ENCODE results near the gene SFSWAP. TPM values are rescaled to one million over a fixed set of nuclear protein-coding genes. Genes with fewer than 3 reads are reported as not detected.

The SFSWAP gene
- total RNA-seq, 4 donors from 2014 or later, result 29.9 to 64.7 (median 45.3) TPM

DNA sequence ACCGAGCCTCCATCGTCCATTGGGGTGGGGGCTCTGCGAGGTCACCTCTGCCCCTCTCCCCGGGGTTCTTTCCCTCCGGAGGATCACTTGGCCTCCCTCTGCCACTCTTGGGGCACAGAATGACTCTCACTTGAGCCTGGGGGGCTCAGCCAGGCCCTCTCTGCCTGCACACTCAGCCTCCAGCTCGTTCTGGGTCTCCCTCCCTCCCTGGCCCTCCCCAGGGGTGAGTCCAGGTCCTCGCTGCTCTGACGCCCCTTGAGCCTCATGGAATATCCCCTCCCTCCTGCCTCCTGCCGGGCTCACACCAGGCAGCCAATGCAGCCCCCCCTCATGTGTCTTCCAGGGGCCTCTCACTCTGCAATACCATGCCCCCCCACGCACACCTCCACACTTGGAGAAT, 17.7 kb upstream of the SFSWAP start:
- no peak for DNase-seq (ENCODE audit: low spot score)
- TF ChIP-seq, protein P1, sequence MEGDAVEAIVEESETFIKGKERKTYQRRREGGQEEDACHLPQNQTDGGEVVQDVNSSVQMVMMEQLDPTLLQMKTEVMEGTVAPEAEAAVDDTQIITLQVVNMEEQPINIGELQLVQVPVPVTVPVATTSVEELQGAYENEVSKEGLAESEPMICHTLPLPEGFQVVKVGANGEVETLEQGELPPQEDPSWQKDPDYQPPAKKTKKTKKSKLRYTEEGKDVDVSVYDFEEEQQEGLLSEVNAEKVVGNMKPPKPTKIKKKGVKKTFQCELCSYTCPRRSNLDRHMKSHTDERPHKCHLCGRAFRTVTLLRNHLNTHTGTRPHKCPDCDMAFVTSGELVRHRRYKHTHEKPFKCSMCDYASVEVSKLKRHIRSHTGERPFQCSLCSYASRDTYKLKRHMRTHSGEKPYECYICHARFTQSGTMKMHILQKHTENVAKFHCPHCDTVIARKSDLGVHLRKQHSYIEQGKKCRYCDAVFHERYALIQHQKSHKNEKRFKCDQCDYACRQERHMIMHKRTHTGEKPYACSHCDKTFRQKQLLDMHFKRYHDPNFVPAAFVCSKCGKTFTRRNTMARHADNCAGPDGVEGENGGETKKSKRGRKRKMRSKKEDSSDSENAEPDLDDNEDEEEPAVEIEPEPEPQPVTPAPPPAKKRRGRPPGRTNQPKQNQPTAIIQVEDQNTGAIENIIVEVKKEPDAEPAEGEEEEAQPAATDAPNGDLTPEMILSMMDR (IDR thresholded peaks at IDR 0.05), result no peak
- ATAC-seq (ENCODE audit: low FRiP score), result no peak

DNA sequence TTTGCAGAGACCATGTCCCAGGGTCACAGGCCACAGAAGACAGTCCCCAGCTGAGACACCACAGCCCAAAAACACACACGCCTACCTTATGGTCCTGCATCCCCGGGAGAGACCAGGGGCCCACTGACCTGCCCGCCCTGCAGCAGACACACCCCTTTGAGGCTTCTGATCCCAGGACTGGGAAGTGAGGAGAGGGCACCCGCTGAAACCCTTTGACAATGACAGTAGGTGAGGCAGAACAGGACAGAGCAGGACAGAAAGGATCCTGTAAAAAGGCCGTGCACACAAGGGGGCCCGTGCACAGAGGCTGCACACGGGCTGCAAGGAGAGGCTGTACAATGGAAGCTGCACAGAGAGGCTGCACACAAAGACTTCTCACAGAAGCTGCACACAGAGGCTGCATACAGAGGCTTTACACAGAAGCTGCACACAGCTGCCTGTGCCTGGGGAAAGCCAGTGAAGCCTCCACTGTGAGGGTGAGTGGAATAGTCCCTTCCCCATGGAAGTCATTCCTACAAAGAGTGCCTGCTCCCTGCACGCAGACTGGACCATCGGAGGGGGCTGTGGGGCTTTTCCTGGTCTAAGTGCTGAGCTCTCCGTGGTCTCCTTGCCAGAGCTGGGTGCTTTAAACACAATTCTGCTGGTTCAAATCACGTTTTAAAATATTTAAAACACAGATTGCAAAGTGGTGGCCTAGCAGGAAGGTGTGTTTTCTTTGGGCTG, 16.6 kb upstream of the SFSWAP start:
- DNase-seq (ENCODE audit: low spot score), result no peak
- ATAC-seq (ENCODE audit: low FRiP score), result no peak
- TF ChIP-seq, protein P1 (IDR thresholded peaks at IDR 0.05), result no peak

DNA sequence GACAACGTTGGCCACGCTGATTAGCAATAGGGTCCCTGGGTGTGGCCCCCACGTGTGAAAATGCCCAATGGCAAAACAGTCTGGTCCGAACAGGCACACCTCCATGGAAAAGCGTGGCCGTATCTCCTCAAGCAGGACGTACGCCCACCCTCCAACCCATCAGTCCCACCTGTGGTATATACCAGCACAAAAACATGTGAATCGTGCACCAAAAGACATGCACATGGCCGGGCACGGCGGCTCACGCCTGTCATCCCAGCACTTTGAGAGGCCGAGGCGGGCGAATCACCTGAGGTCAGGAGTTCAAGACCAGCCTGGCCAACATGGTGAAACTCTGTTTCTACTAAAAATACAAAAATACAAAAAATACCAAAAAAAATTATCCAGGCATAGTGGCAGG, 14.9 kb upstream of the SFSWAP start:
- TF ChIP-seq, protein P1 (IDR thresholded peaks at IDR 0.05), result no peak
- ATAC-seq (ENCODE audit: low FRiP score), result no peak
- no peak for DNase-seq (ENCODE audit: low spot score)

DNA sequence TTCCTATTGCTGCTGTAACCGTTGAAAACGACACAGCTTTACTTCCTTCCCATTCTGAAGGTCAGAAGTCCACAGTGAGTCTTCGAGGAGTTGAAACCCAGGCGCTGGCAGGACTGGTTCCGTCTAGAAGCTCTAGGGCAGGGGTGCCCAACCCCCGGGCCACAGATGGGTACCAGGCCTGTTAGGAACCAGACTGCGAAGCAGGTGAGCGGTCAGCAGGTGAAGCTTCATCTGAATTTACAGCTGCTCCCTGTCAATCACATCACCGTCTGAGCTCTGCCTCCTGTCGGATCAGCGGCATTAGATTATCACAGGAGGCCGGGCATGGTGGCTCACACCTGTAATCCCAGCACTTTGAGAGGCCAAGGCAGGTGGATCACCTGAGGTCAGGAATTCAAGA, 12.6 kb upstream of the SFSWAP start:
- TF ChIP-seq, protein P1 (IDR thresholded peaks at IDR 0.05), result no peak
- ATAC-seq (ENCODE audit: low FRiP score) (no peak), DNase-seq (ENCODE audit: low spot score) (no peak)

DNA sequence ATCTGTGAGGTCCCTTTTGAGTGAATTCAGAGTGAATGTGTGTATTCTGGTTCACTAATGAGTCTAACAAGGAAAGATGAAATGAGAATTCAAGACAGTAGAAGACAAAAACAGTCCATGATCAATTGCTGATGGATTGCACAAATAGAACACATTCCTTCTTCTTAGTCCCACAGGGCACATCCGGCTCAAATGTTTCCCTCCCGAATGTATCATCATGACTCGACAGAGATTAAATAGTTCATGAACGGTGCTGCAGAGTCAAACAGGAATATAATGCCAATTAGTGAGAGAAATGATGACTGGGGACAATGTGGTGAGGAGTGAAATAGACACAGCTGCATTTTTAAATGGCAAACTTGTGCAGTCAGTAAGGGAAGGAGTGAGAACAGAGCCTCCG, 11.5 kb upstream of the SFSWAP start:
- TF ChIP-seq, protein P1 (IDR thresholded peaks at IDR 0.05), result no peak
- no peak for DNase-seq (ENCODE audit: low spot score)
- ATAC-seq (ENCODE audit: low FRiP score), result no peak

DNA sequence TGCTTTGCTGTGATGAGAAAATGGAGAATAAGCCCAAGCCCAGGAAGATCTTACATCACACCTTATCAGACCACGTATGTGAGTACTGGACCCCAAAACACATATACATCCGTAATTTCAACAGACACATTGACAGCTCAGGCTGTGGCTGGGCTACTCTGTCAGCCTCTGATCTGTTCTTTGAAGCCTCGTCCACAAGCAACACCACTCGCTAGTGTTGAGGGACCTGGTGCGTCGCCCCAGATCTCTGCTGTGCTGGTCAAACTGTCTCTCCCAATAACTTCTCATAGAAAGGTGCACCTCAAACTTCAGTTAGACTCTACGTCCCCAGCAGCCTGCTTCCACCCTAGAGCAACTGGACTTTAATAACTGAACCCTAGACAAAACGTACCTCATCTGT, 10.6 kb upstream of the SFSWAP start:
- TF ChIP-seq, protein P1 (IDR thresholded peaks at IDR 0.05), result no peak
- no peak for ATAC-seq (ENCODE audit: low FRiP score)
- no peak for DNase-seq (ENCODE audit: low spot score)
